MV-4-11 (cell line): ENCODE measurements around the gene HMCN2.
"Not testable (repeated sequence)": the region's sequence is repeated elsewhere in the genome, so short reads cannot be mapped to it uniquely, and the experiment has no call there.

Source experiments
- DNase-seq: peaks from one replicate; lab custom pipeline; 2025; lab: John Stamatoyannopoulos, UW

Gene HMCN2

GRCh38 chr9:130263601-130264413 lies 1.8 kb upstream of the HMCN2 start:
- DNase-seq, result peak; percentile 17

GRCh38 chr9:130264414-130265350 lies 878 bp upstream of the HMCN2 start:
- DNase-seq, result no peak

DNA sequence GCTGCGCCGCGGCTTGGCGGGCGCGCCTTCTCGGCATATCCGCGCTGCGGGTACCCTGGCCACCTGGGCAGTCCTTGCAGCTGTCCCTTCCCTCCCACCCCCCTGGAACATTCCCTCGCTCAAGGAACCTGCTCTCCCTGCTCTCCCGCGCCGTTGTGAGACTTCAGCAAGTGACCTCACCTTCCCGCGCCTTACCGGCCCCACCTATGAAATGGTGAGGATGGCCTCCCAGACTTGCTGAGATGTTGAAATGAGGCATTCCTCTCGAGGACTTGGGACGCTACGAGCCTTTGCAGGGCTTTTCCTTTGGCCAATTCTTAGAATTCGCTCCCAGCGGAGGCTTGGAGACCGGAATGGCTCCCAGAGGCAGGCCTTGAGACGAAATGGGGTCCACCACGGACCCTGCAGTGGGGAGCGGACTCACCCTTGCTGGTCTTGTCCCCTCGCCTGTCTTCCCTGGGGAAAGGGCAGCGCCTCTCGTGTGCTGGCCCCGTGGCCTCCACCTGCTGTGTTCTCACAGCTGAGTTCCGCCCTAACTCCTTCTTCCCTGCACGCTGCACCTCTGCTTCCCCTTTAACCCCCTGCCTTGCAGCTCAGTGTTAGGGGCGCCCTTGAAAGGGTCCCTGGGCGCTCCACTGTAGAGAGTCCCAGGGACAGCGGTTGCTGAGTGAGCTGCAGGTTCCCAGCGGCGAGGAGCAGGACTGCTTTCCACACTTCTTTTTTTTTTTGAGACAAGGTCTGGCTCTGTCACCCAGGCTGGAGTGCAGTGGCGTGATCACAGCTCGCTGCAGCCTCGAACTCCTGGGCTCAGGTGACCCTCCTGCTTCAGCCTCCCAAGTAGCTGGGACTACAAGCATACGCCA lies 907 bp downstream of the HMCN2 start:
- no peak for DNase-seq

DNA sequence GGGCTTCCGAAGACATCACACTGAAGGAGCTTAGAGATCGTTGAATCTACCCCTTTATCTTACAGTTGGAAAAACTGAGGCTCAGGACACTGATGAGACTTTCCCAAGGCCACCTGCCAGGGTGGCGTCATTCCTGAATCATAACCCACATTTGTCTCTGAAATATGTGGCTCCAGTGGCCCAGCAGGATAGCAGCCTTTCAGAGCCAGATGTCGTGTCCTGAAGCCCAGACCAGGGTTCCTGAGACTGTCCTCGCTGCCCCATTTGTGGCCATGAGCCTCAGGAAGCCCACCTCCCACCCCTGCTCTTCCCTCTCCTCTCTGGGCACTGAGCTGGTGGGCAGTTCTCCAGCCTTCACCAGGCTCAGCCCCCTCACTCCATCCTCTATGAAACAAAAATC lies 2.4 kb downstream of the HMCN2 start:
- DNase-seq, result no peak

GRCh38 chr9:130268521-130269211 lies 3.1 kb downstream of the HMCN2 start:
- DNase-seq, result no peak

GRCh38 chr9:130271473-130271872 lies 5.9 kb downstream of the HMCN2 start:
- DNase-seq, result no peak

DNA sequence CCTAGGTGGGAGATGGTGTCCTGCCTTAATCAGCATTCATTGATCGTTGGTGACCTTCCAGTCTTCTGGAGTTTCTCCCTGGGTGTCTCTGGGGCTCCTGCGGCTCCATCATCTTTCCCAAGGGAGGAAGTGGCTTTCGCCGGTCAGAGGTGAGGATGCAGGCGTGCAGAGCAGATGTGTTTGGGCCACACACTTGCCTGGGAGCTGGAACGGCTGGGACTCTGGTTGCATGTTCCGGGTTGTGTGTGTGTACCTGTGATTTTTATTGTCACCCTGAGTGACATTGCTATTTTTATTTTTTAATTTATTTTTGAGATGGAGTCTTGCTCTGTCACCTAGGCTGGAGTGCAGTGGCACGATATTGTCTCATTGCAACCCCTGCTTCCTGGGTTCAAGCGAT lies 9.6 kb downstream of the HMCN2 start:
- DNase-seq, result no peak

GRCh38 chr9:130276121-130276520 lies 10.6 kb downstream of the HMCN2 start:
- no peak for DNase-seq

- no peak for DNase-seq
Observed at GRCh38 chr9:130276955-130277354, 11.4 kb downstream of the HMCN2 start.

- DNase-seq, result not testable (repeated sequence)
Observed at GRCh38 chr9:130277525-130277924, 12.0 kb downstream of the HMCN2 start.

DNA sequence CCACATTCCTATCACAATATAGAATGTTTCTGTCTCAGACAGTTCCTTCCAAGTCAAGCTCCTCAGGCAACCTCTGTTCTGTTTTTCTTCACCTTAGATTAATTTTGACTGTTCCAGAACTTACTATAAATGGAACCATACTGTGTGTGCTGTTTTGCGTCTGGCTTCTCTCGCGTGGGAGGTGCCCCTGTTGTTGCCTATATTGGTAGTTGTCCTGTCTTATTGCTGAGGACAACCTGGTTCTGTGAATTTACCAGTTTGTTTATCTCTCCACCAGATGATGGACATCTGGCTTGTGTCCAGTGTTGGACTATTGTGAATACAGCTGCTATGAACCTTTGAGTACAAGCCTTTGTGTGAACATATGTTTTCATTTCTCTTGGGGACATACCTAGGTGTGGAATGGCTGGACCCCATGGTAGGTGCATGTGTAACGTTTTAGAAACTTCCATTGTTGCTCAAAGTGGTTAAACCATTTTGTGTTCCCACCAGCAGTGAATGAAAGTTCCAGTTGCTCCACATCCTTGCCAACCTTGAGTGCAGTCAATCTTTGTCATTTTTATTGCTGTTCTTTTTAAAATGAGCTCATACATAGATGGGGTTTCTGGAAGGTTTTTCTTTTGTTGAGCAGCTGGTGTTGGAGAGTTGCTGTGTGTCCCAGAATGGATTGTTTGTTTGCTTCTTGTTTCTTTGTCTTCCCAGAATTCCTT lies 18.1 kb downstream of the HMCN2 start:
- no peak for DNase-seq

DNA sequence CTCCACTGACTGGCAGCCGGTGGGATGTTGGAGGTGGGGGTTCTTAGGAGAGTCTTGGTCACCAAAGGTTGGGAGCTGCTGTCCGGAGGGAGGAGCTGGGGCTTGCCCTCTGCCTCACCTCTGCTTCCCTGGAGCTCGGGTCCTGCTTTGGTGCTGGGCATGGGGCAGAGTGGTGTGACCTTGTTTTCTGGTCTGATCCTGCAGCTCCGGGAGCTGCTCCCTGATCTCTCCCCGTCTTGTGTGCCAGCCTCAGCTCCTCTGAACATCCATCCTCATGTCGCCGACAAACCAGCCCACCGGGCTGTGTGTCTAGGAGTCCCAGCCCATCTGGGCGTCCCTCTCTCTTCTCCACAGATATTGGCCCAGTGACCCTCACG lies 18.7 kb downstream of the HMCN2 start:
- no peak for DNase-seq

- no peak for DNase-seq
Observed at GRCh38 chr9:130284690-130285089, 19.1 kb downstream of the HMCN2 start.

GRCh38 chr9:130285271-130285670 lies 19.7 kb downstream of the HMCN2 start:
- no peak for DNase-seq

GRCh38 chr9:130286072-130286770 lies 20.7 kb downstream of the HMCN2 start:
- no peak for DNase-seq

- DNase-seq, result no peak
Observed at GRCh38 chr9:130286781-130287428, 21.3 kb downstream of the HMCN2 start.

- no peak for DNase-seq
Observed at GRCh38 chr9:130287736-130288135, 22.2 kb downstream of the HMCN2 start.

DNA sequence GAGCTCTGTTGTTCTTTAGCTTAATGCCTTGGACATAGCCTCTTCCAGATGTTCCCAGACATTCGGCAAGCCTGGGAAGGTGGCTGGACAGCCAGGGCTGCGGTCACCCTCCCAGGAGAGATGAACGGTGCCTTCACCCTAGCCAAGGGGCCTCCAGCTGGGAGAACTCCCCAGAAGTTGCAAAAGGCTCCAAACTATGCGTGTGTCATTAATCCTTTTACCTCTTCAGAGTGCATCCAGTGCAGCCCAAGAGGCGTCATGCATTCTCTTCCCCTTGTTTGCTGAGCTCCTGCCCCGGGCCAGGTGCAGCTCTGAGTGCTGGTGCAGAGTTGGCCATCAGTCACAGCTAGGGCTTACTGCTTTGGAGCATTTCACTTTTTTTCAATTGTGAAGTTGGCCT lies 22.8 kb downstream of the HMCN2 start:
- DNase-seq, result no peak

DNA sequence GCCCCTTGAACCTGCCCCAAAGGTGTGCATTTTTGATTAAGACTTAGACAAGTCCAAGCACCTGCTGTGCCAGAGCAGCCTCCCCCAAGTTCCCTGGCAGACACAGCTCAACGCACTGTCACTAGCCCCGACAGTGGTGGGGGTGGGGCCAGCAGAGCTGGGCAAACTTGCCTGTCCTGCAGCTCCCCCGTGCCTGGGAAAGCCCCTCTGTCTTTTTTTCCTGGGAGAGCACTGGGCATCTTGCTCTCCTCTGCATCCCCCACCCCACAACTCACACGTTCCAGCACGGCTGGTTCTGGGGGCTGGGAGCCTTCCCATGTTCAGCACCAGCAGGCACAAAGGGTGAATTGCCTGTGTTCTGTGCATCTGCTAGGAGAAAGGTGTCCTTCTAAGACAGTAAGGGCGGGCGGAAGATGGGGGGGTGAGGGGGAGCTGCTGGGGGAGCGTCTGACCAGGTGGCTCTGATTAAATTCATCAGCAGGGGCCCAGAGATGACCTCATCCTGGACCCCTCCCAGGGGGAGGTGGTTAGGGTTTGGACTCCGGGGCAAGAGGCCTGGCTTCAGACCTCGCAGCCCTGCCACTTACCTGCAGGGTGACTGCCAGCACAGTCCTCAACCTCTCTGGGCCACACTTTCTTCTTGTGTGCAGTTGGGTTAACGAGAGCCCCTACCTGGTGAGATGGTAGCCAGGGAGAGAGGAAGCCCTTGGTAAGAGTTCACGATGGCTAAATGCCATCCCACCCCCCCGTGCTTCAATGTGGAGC lies 23.5 kb downstream of the HMCN2 start:
- DNase-seq, result no peak
